ENCODE measurements around the gene NAV2.

GRCh38 chr11:20095189-20095588, 382.6 kb downstream of the NAV2 start:
- TF ChIP-seq CTCF (IDR thresholded peaks at IDR 0.05) (no peak), POLR2A (IDR thresholded peaks at IDR 0.05) (no peak)
